HL-60 (cell line): ENCODE data around the gene SMIM12.

Experiments
- DNase-seq, 2 experiments: peaks; one replicate each; pipeline ENCODE4 v3.0.0-alpha.2; 2010 to 2020; ENCODE audit warnings: low read depth in 1 of 2, low spot score in 1 of 2
- H3K27ac ChIP-seq: fragments of 250-450 bp; sonication (Bioruptor Pico); replicated peaks from 2 replicates; pipeline ENCODE4 v1.5.1; 2020; ENCODE audit warnings: mild to moderate bottlenecking, moderate library complexity
- H3K27me3 ChIP-seq: fragments of 250-450 bp; sonication (Bioruptor Pico); 2 replicates; pipeline ENCODE4 v1.5.1; 2021; ENCODE audit warnings: mild to moderate bottlenecking, moderate library complexity; ENCODE audit not compliant: insufficient read depth, poor library complexity, severe bottlenecking
- H3K4me3 ChIP-seq: replicated peaks from 2 replicates; pipeline ENCODE4 v1.5.1; 2011; ENCODE audit warnings: mild to moderate bottlenecking, control low read depth, low read length; ENCODE audit not compliant: insufficient read depth
- GABPA ChIP-seq: IDR thresholded peaks from 2 replicates; pipeline ENCODE4 v1.6.1; 2012; ENCODE audit warnings: low read depth
- POLR2AphosphoS5 ChIP-seq: IDR thresholded peaks from 2 replicates; pipeline ENCODE4 v1.6.1; 2012; ENCODE audit warnings: low read depth
- SPI1 ChIP-seq: IDR thresholded peaks from 2 replicates; pipeline ENCODE4 v1.6.1; 2012; ENCODE audit warnings: low read depth, mild to moderate bottlenecking, borderline replicate concordance
- TF ChIP-seq, protein P1 (sequence below): IDR thresholded peaks from 2 replicates; pipeline ENCODE4 v1.6.1; 2012; ENCODE audit warnings: low read depth; ENCODE audit not compliant: insufficient replicate concordance
- TF ChIP-seq, protein P2 (sequence below): IDR thresholded peaks from one replicate; pipeline ENCODE4 v1.5.1; 2011; ENCODE audit warnings: low read length, control low read depth, inconsistent platforms; ENCODE audit not compliant: insufficient read depth

Gene SMIM12

DNA sequence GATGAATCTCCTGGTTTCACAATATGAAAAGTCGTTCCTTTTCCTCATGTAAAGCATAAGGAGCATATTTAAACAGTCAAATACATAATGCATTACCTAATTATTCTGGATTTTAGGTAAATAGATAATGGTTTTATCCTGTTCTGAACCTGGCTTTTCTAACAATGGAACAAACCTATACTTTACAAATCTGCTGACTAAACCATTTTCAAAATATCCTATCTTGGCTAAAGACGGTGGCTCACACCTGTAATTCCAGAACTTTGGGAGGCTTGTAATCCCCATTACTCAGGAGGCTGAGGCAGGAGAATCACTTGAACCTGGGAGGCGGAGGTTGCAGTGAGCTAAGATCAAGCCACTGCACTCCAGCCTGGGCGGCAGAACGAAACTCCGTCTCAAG, 2.9 kb downstream of the SMIM12 start:
- Histone ChIP-seq H3K27ac (no peak overlapping the region), H3K4me3 (no peak overlapping the region), H3K27me3 (no peaks in the 10 kb centered on the region)
- TF ChIP-seq, protein P1, sequence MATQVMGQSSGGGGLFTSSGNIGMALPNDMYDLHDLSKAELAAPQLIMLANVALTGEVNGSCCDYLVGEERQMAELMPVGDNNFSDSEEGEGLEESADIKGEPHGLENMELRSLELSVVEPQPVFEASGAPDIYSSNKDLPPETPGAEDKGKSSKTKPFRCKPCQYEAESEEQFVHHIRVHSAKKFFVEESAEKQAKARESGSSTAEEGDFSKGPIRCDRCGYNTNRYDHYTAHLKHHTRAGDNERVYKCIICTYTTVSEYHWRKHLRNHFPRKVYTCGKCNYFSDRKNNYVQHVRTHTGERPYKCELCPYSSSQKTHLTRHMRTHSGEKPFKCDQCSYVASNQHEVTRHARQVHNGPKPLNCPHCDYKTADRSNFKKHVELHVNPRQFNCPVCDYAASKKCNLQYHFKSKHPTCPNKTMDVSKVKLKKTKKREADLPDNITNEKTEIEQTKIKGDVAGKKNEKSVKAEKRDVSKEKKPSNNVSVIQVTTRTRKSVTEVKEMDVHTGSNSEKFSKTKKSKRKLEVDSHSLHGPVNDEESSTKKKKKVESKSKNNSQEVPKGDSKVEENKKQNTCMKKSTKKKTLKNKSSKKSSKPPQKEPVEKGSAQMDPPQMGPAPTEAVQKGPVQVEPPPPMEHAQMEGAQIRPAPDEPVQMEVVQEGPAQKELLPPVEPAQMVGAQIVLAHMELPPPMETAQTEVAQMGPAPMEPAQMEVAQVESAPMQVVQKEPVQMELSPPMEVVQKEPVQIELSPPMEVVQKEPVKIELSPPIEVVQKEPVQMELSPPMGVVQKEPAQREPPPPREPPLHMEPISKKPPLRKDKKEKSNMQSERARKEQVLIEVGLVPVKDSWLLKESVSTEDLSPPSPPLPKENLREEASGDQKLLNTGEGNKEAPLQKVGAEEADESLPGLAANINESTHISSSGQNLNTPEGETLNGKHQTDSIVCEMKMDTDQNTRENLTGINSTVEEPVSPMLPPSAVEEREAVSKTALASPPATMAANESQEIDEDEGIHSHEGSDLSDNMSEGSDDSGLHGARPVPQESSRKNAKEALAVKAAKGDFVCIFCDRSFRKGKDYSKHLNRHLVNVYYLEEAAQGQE = no peak
- no peak for DNase-seq

DNA sequence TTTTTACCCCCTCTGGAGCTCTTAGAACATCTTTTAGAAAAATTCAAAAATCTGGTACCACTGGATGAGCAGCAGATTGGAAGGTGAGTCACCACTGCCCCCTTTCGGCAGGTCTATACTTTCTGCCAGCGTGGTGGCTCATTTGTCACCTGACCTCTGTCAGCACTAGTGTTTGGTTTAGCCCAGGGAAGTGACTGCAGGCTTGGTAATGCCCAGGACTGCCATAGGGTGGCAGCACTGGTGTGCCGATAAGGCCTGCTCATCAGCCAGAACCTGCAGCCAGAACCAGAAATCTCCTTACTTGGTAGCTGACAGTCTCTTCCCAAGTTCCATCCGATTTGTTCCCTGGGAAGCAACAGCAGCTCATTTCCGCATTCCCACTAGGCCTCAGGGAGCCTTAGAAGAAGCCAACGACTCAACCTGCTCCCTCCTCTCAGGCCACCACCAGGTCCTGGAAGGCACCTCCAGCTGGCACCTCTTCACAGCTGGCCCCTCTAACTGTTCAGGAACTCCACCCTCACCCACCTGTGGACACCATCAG, 6.8 kb downstream of the SMIM12 start:
- TF ChIP-seq SPI1 (peak; percentile 48; the same call in 1 of the 2 replicates), POLR2AphosphoS5 (peak; percentile 29; the same call in 1 of the 2 replicates), GABPA (no peak)
- TF ChIP-seq, protein P1 = no peak
- TF ChIP-seq, protein P2, sequence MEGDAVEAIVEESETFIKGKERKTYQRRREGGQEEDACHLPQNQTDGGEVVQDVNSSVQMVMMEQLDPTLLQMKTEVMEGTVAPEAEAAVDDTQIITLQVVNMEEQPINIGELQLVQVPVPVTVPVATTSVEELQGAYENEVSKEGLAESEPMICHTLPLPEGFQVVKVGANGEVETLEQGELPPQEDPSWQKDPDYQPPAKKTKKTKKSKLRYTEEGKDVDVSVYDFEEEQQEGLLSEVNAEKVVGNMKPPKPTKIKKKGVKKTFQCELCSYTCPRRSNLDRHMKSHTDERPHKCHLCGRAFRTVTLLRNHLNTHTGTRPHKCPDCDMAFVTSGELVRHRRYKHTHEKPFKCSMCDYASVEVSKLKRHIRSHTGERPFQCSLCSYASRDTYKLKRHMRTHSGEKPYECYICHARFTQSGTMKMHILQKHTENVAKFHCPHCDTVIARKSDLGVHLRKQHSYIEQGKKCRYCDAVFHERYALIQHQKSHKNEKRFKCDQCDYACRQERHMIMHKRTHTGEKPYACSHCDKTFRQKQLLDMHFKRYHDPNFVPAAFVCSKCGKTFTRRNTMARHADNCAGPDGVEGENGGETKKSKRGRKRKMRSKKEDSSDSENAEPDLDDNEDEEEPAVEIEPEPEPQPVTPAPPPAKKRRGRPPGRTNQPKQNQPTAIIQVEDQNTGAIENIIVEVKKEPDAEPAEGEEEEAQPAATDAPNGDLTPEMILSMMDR = peak; percentile 99
- Histone ChIP-seq H3K27ac (no peak overlapping the region), H3K4me3 (no peak overlapping the region), H3K27me3 (no peaks in the 10 kb centered on the region)
- DNase-seq = peak; percentile 91 to 94

GRCh38 chr1:34851431-34852105, 8.0 kb downstream of the SMIM12 start:
- H3K27me3 ChIP-seq = no peaks in the 10 kb centered on the region
- H3K4me3 ChIP-seq = no peak overlapping the region

More at GRCh38 chr1:34851431-34852105, 8.0 kb downstream of the SMIM12 start:
- DNase-seq = no peak
- no peak overlapping the region for H3K27ac ChIP-seq
- TF ChIP-seq GABPA (no peak), SPI1 (no peak), POLR2AphosphoS5 (no peak)
- TF ChIP-seq, protein P1 = no peak
- TF ChIP-seq, protein P2 = no peak
